ENCODE data around the gene ELFN1. TPM values are rescaled to one million over a fixed set of nuclear protein-coding genes. Genes with fewer than 3 reads are reported as not detected.

The ELFN1 gene
- total RNA-seq, 1 experiment from 2014 or later = 0.69 TPM

- ChIA-PET POLR2A (ENCODE audit: unreplicated experiment) (no interaction called here), CTCF (no interaction called here)
- Histone ChIP-seq H4K20me1 (ENCODE audit: low read length) (no peaks in the 10 kb centered on the region), H3K27me3 (ENCODE audit: low read length) (no peaks in the 10 kb centered on the region), H3K36me3 (ENCODE audit: low read depth, low read length) (no peaks in the 10 kb centered on the region), H3K9ac (ENCODE audit: low read length) (no peak overlapping the region), H3K4me3 (ENCODE audit: low read length) (no peak overlapping the region), H2AFZ (ENCODE audit: low read length) (no peak overlapping the region), H3K27ac (ENCODE audit: low read length) (no peak overlapping the region), H3K9me2 (replicated peaks; ENCODE audit: low read length) (no peaks in the 10 kb centered on the region), H3F3A (ENCODE audit: low read length, unreplicated experiment) (no peaks in the 10 kb centered on the region), H3K9me3 (ENCODE audit: low read length) (no peaks in the 10 kb centered on the region), H3K4me2 (ENCODE audit: low read length) (no peak overlapping the region), H3K4me1 (ENCODE audit: insufficient read depth, low read length) (no peaks in the 10 kb centered on the region), H3K79me2 (ENCODE audit: low read length) (no peaks in the 10 kb centered on the region)
- TF ChIP-seq EZH2phosphoT487 (IDR thresholded peaks at IDR 0.05; ENCODE audit: borderline replicate concordance, low read length) = no peak
- TF ChIP-seq EZH2 (IDR thresholded peaks at IDR 0.05; ENCODE audit: low read length, unreplicated experiment) = no peak
- TF ChIP-seq, protein P1, sequence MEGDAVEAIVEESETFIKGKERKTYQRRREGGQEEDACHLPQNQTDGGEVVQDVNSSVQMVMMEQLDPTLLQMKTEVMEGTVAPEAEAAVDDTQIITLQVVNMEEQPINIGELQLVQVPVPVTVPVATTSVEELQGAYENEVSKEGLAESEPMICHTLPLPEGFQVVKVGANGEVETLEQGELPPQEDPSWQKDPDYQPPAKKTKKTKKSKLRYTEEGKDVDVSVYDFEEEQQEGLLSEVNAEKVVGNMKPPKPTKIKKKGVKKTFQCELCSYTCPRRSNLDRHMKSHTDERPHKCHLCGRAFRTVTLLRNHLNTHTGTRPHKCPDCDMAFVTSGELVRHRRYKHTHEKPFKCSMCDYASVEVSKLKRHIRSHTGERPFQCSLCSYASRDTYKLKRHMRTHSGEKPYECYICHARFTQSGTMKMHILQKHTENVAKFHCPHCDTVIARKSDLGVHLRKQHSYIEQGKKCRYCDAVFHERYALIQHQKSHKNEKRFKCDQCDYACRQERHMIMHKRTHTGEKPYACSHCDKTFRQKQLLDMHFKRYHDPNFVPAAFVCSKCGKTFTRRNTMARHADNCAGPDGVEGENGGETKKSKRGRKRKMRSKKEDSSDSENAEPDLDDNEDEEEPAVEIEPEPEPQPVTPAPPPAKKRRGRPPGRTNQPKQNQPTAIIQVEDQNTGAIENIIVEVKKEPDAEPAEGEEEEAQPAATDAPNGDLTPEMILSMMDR (conservative IDR thresholded peaks at IDR 0.05; ENCODE audit: low read depth, low read length) = no peak
- intact Hi-C loops (cut with micrococcal nuclease) = no loop called here
- ATAC-seq (no peak), DNase-seq (no peak)
- no TSS peak for BruUV-seq (replicated peaks)
Observed at GRCh38 chr7:1621718-1622117, 48.4 kb upstream of the ELFN1 start.

GRCh38 chr7:1622441-1622840, 47.6 kb upstream of the ELFN1 start:
- Histone ChIP-seq H3K27me3 (ENCODE audit: low read length) (no peaks in the 10 kb centered on the region), H3K9me3 (ENCODE audit: low read length) (no peaks in the 10 kb centered on the region), H3K27ac (ENCODE audit: low read length) (no peak overlapping the region), H2AFZ (ENCODE audit: low read length) (no peak overlapping the region), H3K9ac (ENCODE audit: low read length) (no peak overlapping the region), H3K79me2 (ENCODE audit: low read length) (no peaks in the 10 kb centered on the region), H3K4me3 (ENCODE audit: low read length) (no peak overlapping the region), H4K20me1 (ENCODE audit: low read length) (no peaks in the 10 kb centered on the region), H3K4me1 (ENCODE audit: insufficient read depth, low read length) (no peaks in the 10 kb centered on the region), H3F3A (ENCODE audit: low read length, unreplicated experiment) (no peaks in the 10 kb centered on the region), H3K9me2 (replicated peaks; ENCODE audit: low read length) (no peaks in the 10 kb centered on the region), H3K4me2 (ENCODE audit: low read length) (no peak overlapping the region), H3K36me3 (ENCODE audit: low read depth, low read length) (no peaks in the 10 kb centered on the region)
- CTCF ChIA-PET = no interaction called here
- POLR2A ChIA-PET (ENCODE audit: unreplicated experiment) = no interaction called here
- DNase-seq (no peak), ATAC-seq (no peak)
- BruUV-seq (replicated peaks) = no TSS peak
- intact Hi-C loops (cut with micrococcal nuclease) = no loop called here
- no peak for TF ChIP-seq EZH2 (IDR thresholded peaks at IDR 0.05; ENCODE audit: low read length, unreplicated experiment)
- TF ChIP-seq EZH2phosphoT487 (IDR thresholded peaks at IDR 0.05; ENCODE audit: borderline replicate concordance, low read length) = no peak
- TF ChIP-seq, protein P1 (conservative IDR thresholded peaks at IDR 0.05; ENCODE audit: low read depth, low read length) = no peak

GRCh38 chr7:1623810-1624209, 46.3 kb upstream of the ELFN1 start:
- no peaks in the 10 kb centered on the region for H3K9me2 ChIP-seq (replicated peaks; ENCODE audit: low read length)
- H4K20me1 ChIP-seq (ENCODE audit: low read length) = no peaks in the 10 kb centered on the region
- intact Hi-C loops (cut with micrococcal nuclease) = no loop called here
- no peak overlapping the region for H3K9ac ChIP-seq (ENCODE audit: low read length)
- H2AFZ ChIP-seq (ENCODE audit: low read length) = no peak overlapping the region
- H3K36me3 ChIP-seq (ENCODE audit: low read depth, low read length) = no peaks in the 10 kb centered on the region
- no TSS peak for BruUV-seq (replicated peaks)
- ChIA-PET POLR2A (ENCODE audit: unreplicated experiment) (no interaction called here), CTCF (no interaction called here)
- H3K4me1 ChIP-seq (ENCODE audit: insufficient read depth, low read length) = no peaks in the 10 kb centered on the region
- no peak for DNase-seq
- H3K4me2 ChIP-seq (ENCODE audit: low read length) = no peak overlapping the region
- TF ChIP-seq, protein P1 (conservative IDR thresholded peaks at IDR 0.05; ENCODE audit: low read depth, low read length) = no peak
- TF ChIP-seq EZH2phosphoT487 (IDR thresholded peaks at IDR 0.05; ENCODE audit: borderline replicate concordance, low read length) = no peak
- TF ChIP-seq EZH2 (IDR thresholded peaks at IDR 0.05; ENCODE audit: low read length, unreplicated experiment) = no peak
- H3K9me3 ChIP-seq (ENCODE audit: low read length) = no peaks in the 10 kb centered on the region
- no peak overlapping the region for H3K27ac ChIP-seq (ENCODE audit: low read length)
- H3K4me3 ChIP-seq (ENCODE audit: low read length) = no peak overlapping the region
- no peak for ATAC-seq
- H3K27me3 ChIP-seq (ENCODE audit: low read length) = no peaks in the 10 kb centered on the region
- no peaks in the 10 kb centered on the region for H3F3A ChIP-seq (ENCODE audit: low read length, unreplicated experiment)
- H3K79me2 ChIP-seq (ENCODE audit: low read length) = no peaks in the 10 kb centered on the region
